ENCODE measurements around the gene CDC6.

GRCh38 chr17:40281663-40282062 lies 6.0 kb upstream of the CDC6 start:
- TF ChIP-seq CTCF (IDR thresholded peaks at IDR 0.05) (no peak), POLR2A (IDR thresholded peaks at IDR 0.05) (no peak), EP300 (IDR thresholded peaks at IDR 0.05) (no peak)

Data from gastroesophageal sphincter (tissue), 3 donors.